GM23248 (cell line): ENCODE data around the gene FAM200C. TPM values are rescaled to one million over a fixed set of nuclear protein-coding genes. Genes with fewer than 3 reads are reported as not detected.

Experiments
- DNase-seq: peaks from one replicate; pipeline ENCODE4 v3.0.0-alpha.2; 2015
- H2AFZ ChIP-seq: fragments of 200-600 bp; sonication (generic); 2 replicates; pipeline ENCODE4 v1.6.1; 2016; ENCODE audit warnings: antibody characterized with exemption
- H3F3A ChIP-seq: fragments of 200-600 bp; sonication (generic); 2 replicates; pipeline ENCODE4 v1.6.1; 2016; ENCODE audit warnings: mild to moderate bottlenecking, antibody characterized with exemption, mixed run types; ENCODE audit not compliant: insufficient read depth
- H3K27ac ChIP-seq: fragments of 200-600 bp; sonication (generic); 2 replicates; pipeline ENCODE4 v1.5.1; 2016; ENCODE audit warnings: mild to moderate bottlenecking
- H3K27me3 ChIP-seq: fragments of 200-600 bp; sonication (generic); replicated peaks from 2 replicates; pipeline ENCODE4 v1.6.1; 2016; ENCODE audit warnings: mild to moderate bottlenecking; ENCODE audit not compliant: insufficient read depth
- H3K36me3 ChIP-seq: fragments of 200-600 bp; sonication (generic); 2 replicates; pipeline ENCODE4 v1.6.1; 2016; ENCODE audit warnings: low read depth, mild to moderate bottlenecking
- H3K4me1 ChIP-seq: fragments of 200-600 bp; sonication (generic); 2 replicates; pipeline ENCODE4 v1.6.1; 2016; ENCODE audit warnings: mild to moderate bottlenecking; ENCODE audit not compliant: insufficient read depth
- H3K4me2 ChIP-seq: fragments of 200-600 bp; sonication (generic); one replicate; pipeline ENCODE4 v1.6.1; 2016; ENCODE audit warnings: mild to moderate bottlenecking; ENCODE audit not compliant: unreplicated experiment
- H3K4me3 ChIP-seq: fragments of 200-600 bp; sonication (generic); 2 replicates; pipeline ENCODE4 v1.5.1; 2016; ENCODE audit warnings: mild to moderate bottlenecking
- H3K79me2 ChIP-seq: fragments of 200-600 bp; sonication (generic); 2 replicates; pipeline ENCODE4 v1.6.1; 2016; ENCODE audit warnings: mild to moderate bottlenecking; ENCODE audit not compliant: insufficient read depth
- H3K9ac ChIP-seq: fragments of 200-600 bp; sonication (generic); 2 replicates; pipeline ENCODE4 v1.6.1; 2016; ENCODE audit warnings: mild to moderate bottlenecking
- H3K9me2 ChIP-seq: fragments of 200-600 bp; sonication (generic); 2 replicates; pipeline ENCODE4 v1.6.1; 2016; ENCODE audit warnings: mixed run types, mild to moderate bottlenecking, moderate library complexity; ENCODE audit not compliant: insufficient read depth
- H3K9me3 ChIP-seq: fragments of 200-600 bp; sonication (generic); one replicate; pipeline ENCODE4 v1.6.1; 2017; ENCODE audit warnings: low read depth
- H4K20me1 ChIP-seq: fragments of 200-600 bp; sonication (generic); 2 replicates; pipeline ENCODE4 v1.6.0; 2016; ENCODE audit not compliant: insufficient read depth
- EZH2 ChIP-seq: fragments of 200-600 bp; sonication (generic); IDR thresholded peaks from 2 replicates; pipeline ENCODE4 v1.6.1; 2018; ENCODE audit warnings: antibody characterized with exemption, mild to moderate bottlenecking; ENCODE audit not compliant: insufficient read depth, poor library complexity, severe bottlenecking
- EZH2phosphoT487 ChIP-seq: fragments of 200-600 bp; sonication (generic); IDR thresholded peaks from 2 replicates; pipeline ENCODE4 v1.6.1; 2018; ENCODE audit warnings: antibody characterized with exemption, moderate library complexity, mild to moderate bottlenecking, low read depth; ENCODE audit not compliant: insufficient read depth
- WGBS, 2 experiments: methylation state at CpG; one replicate each; pipeline ENCODE4 v1.1.6; 2015 to 2017; ENCODE audit warnings: low lambda C conversion rate in 2 of 2, low coverage in 1 of 2; ENCODE audit errors: missing lambda C conversion rate in 2 of 2; 5-methylcytosine and 5-hydroxymethylcytosine counted together
- in situ Hi-C: fragments of 300-500 bp; cut with MboI; formaldehyde crosslinking; loops from 2 replicates; pipeline ENCODE4 v1.15.0; 2020
- polyA plus RNA-seq: library from polyadenylated mRNA; unstranded; fragments of >200 nt; fragmentation: Nextera tagmentation; extraction: Ambion mirVana; gene quantifications from 2 replicates; pipeline ENCODE4 v1.2.1, GENCODE V29; 2016
- total RNA-seq: library from RNA; depleted of rRNA; stranded (reverse); fragments of >200 nt; shearing (Covaris generic); gene quantifications from 2 replicates; pipeline ENCODE4 v1.2.3, GENCODE V29; 2014

Gene FAM200C
- total and polyA plus RNA-seq, 2 experiments from 2014 or later, result 2.8 to 3.6 TPM

DNA sequence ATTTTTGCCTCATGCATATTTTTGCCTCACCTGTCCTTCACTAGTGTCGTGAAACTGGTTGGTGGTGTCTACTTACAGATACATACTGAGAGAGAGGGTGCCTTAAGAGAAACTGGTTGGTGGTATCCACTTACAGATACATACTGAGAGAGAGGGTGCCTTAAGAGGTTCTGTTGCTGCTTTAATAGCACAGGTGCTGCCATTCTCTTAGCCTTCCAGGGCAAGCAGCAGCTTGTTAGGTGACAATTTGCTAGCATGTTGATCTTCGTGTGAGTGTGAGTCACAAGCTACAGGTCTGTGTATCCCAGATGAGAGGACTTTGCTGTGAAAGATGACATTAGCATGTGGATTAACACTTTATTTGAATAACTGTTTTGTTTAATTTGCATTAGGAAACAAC, 23.2 kb upstream of the FAM200C start:
- Histone ChIP-seq H3K9ac (0 out of 2 replicates have a peak overlapping the region, but pooled peaks have one; percentile 85), H3K27me3 (no peaks in the 10 kb centered on the region), H3K4me2 (peak overlapping the region; percentile 99), H3F3A (peaks cover 14% of the 10 kb centered on the region), H3K79me2 (peaks cover 42% of the 10 kb centered on the region), H3K27ac (no peak overlapping the region), H3K36me3 (no peaks in the 10 kb centered on the region), H3K4me1 (peaks cover 30% of the 10 kb centered on the region), H3K9me2 (no peaks in the 10 kb centered on the region), H2AFZ (peak overlapping the region; percentile 93), H4K20me1 (no peaks in the 10 kb centered on the region), H3K9me3 (no peaks in the 10 kb centered on the region), H3K4me3 (peak overlapping the region; percentile 81)
- 47 to 50% methylated on average over 2 of the region's 2 CpGs for WGBS, 2 experiments
- TF ChIP-seq EZH2 (no peak), EZH2phosphoT487 (no peak)
- in situ Hi-C loops, result no loop called here
- peak; percentile 25 for DNase-seq

DNA sequence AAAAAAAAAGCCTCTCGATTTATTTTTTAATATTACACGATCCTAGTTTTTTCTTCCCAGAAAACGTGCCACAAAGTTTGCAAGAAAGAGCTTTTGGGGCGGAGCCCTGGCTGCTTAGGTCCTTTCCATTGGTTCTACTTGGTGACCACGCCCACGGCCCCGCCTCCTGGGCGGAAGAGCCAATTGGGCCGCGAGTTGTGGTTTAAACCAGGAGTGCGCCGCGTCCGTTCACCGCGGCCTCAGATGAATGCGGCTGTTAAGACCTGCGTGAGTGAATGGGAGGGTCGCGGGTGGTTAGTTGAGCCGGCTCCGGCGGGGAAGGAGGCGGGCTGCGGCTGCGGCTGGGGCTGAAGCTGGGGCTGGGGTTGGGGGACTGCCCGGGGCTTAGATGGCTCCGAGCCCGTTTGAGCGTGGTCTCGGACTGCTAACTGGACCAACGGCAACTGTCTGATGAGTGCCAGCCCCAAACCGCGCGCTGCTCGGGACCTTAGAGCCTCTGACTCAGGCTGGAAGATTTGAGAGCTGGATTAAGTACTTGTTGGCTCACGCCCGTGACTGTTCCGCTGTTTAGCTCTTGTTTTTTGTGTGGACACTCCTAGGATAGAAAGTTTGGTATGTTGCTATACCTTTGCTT, 21.9 kb upstream of the FAM200C start, which contains the start of gene PTTG1:
TSS of gene PTTG1 (plus strand) at position 231 of the 634 bp plus-strand sequence. CDS start 458 bp downstream, outside the sequence.
- no peaks in the 10 kb centered on the region for H3K9me3 ChIP-seq
- H3K4me3 ChIP-seq, result peak within 1 kb of the TSS; percentile 81
- H4K20me1 ChIP-seq, result no peaks in the 10 kb centered on the region
- peaks cover 38% of the 10 kb centered on the region for H3K4me1 ChIP-seq
- no peaks in the 10 kb centered on the region for H3K36me3 ChIP-seq
- H3K4me2 ChIP-seq, result peak within 1 kb of the TSS; percentile 99
- no peaks in the 10 kb centered on the region for H3K27me3 ChIP-seq
- H3K79me2 ChIP-seq, result peaks cover 56% of the 10 kb centered on the region
- H3K27ac ChIP-seq, result peak within 1 kb of the TSS; percentile 79
- peak within 1 kb of the TSS; percentile 93 for H2AFZ ChIP-seq
- no peaks in the 10 kb centered on the region for H3K9me2 ChIP-seq
- DNase-seq, result peak; percentile 99
- no peak for TF ChIP-seq EZH2phosphoT487
- TF ChIP-seq EZH2, result no peak
- peaks cover 14% of the 10 kb centered on the region for H3F3A ChIP-seq
- H3K9ac ChIP-seq, result peak within 1 kb of the TSS; percentile 85
- in situ Hi-C loops, result no loop called here
- 1% methylated on average over 31 to 39 of the region's 39 CpGs for WGBS, 2 experiments

DNA sequence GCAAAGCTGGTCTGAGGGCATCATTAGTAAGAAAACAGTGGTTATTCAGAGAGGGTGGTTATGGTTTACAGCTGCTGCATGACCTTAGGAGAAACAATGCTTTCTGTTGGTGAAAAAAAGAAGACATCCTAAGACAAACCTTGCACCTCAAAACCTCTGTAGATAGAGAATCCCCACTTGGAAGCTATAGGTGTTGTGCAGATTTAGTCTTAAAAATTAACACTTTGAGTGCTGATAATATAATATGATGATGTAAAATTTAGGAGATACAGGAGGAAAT, 20.4 kb upstream of the FAM200C start:
- Histone ChIP-seq H2AFZ (peak overlapping the region; percentile 86), H3F3A (peaks cover 14% of the 10 kb centered on the region), H4K20me1 (no peaks in the 10 kb centered on the region), H3K9me3 (no peaks in the 10 kb centered on the region), H3K4me1 (peaks cover 39% of the 10 kb centered on the region), H3K27ac (no peak overlapping the region), H3K4me3 (no peak overlapping the region), H3K4me2 (no peak overlapping the region), H3K9me2 (no peaks in the 10 kb centered on the region), H3K27me3 (no peaks in the 10 kb centered on the region), H3K79me2 (peaks cover 66% of the 10 kb centered on the region), H3K36me3 (no peaks in the 10 kb centered on the region), H3K9ac (peak overlapping the region; percentile 97; the same call in 1 of the 2 replicates)
- DNase-seq, result no peak
- in situ Hi-C loops, result no loop called here
- TF ChIP-seq EZH2phosphoT487 (no peak), EZH2 (no peak)

DNA sequence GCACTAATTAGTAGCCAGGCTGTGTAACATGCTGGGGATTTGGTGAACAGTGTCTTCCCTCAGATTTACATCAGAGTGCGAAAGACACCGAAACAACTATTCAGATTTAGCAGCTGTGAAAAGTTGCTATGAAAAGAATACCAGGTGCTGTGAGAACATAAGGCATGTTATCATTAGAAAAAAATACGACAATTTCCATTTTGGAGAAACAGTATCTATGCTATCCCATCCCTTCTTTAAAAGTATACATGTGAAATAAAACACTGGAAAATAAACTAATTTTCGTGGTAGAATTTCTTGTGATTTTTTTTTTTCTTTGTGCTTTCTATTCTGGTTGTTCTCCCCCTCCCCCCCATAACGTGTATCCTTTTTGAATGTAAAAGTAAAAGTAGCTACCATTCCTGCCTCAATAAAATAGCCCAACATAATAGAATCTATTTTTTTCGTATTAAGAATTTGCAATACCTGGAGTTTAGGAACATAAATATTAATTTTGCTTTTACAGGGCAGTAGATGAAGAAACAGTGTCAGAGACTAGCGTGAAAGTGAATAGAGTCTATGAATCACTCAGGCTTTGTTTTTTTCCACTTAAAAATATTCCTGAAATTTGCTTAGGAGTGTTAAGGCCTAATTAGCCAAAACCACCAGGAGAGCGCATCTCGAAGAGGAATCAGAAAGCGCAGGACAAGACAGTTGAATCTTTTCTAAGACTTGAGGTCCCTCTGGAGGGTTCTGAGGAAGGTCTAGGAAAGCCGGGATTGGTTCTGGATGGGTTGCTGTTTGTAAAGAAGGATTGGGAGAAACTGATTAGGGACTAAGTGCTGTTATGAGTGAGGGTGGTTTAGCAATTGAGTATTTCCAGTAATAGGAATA, 19.8 kb upstream of the FAM200C start:
- 34 to 37% methylated on average over 11 of the region's 11 CpGs for WGBS, 2 experiments
- Histone ChIP-seq H3K4me2 (peak overlapping the region; percentile 81), H3K36me3 (no peaks in the 10 kb centered on the region), H2AFZ (peak overlapping the region; percentile 86), H3K4me3 (peak overlapping the region; percentile 91), H3K9me3 (no peaks in the 10 kb centered on the region), H4K20me1 (no peaks in the 10 kb centered on the region), H3K9me2 (no peaks in the 10 kb centered on the region), H3F3A (peaks cover 14% of the 10 kb centered on the region), H3K4me1 (peaks cover 39% of the 10 kb centered on the region), H3K9ac (peak overlapping the region; percentile 97), H3K27ac (peak overlapping the region; percentile 86), H3K79me2 (peaks cover 66% of the 10 kb centered on the region), H3K27me3 (no peaks in the 10 kb centered on the region)
- TF ChIP-seq EZH2 (no peak), EZH2phosphoT487 (no peak)
- peak; percentile 23 for DNase-seq
- in situ Hi-C loops, result no loop called here
